HG03064 (cell line): ENCODE results near the gene TAS2R41.
A peak's percentile ranks its signal among the peaks of the same experiment; 100 is the strongest.

Experiments used
- ATAC-seq: cut with Tn5 transposase; IDR thresholded peaks from one replicate; pipeline ENCODE4 v1.9.1; 2021; ENCODE audit warnings: low read depth; ENCODE audit not compliant: unreplicated experiment

The TAS2R41 gene, protein sequence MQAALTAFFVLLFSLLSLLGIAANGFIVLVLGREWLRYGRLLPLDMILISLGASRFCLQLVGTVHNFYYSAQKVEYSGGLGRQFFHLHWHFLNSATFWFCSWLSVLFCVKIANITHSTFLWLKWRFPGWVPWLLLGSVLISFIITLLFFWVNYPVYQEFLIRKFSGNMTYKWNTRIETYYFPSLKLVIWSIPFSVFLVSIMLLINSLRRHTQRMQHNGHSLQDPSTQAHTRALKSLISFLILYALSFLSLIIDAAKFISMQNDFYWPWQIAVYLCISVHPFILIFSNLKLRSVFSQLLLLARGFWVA

GRCh38 chr7:143477501-143478150 is at the start of gene TAS2R41:
Gene TAS2R41, plus strand, starts transcription at chr7:143477873. Its CDS starts 0 bp downstream, at chr7:143477873.
- ATAC-seq: no peak

GRCh38 chr7:143429770-143430698 is 47.6 kb upstream of the TAS2R41 start:
- ATAC-seq: no peak

DNA sequence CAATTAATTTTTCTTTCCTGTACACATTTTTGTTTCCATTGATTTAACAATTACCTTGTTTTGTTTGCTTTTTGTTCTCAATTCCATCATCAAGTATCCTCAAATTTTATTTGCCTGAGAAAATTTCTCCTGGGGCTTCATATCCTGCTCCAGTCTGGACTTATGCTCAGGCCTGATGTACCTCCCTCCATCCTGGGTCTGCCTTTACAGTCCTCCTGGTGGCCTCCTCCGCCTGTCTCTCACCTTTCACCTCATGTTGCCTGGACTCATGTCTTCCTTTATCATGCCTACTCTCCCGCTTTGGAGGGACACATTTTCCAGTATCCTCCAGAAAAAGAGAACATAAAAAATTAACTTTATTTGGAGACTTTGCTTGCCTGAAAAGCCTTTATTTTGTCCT is 46.6 kb upstream of the TAS2R41 start:
- ATAC-seq: no peak

- no peak for ATAC-seq
Measured at GRCh38 chr7:143433759-143434158, 43.9 kb upstream of the TAS2R41 start.

DNA sequence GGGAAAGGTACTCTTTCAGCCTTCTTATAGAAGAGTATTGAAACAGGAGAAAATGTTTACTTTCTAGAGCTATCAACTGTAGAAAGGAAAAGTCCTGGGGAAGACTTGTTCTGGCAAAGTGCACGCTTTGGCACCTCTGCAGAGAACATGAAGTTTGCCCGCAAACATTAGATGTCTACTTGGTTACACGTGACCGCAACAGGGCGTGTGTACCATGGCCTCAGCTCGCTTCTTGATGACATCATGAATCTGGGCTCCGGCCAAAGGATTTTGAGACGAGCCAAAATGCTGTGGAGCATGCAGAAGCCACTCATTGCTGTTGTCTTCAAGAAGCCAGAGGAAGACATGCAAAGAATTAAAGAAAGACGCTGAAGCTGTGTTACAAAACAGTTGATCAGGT is 43.0 kb upstream of the TAS2R41 start:
- no peak for ATAC-seq

DNA sequence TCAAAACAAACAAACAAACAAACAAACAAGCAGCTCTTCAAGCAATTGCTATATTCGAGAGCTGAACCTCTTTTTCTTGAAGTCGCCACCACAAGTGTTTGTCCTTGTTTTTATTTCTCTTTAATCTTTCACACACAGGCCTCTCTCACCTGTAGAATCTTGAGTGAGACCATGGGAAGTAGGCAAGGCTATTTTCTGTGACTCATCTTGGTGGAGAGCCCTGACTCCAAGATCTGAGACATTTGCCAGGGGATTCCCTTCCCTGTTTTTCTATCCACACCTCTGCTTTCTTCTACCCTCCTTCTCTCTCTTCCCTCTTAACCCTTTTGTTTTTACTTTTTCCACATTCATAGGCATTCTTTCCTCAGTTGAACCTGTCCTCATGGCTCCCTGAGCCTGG is 42.4 kb upstream of the TAS2R41 start:
- no peak for ATAC-seq

DNA sequence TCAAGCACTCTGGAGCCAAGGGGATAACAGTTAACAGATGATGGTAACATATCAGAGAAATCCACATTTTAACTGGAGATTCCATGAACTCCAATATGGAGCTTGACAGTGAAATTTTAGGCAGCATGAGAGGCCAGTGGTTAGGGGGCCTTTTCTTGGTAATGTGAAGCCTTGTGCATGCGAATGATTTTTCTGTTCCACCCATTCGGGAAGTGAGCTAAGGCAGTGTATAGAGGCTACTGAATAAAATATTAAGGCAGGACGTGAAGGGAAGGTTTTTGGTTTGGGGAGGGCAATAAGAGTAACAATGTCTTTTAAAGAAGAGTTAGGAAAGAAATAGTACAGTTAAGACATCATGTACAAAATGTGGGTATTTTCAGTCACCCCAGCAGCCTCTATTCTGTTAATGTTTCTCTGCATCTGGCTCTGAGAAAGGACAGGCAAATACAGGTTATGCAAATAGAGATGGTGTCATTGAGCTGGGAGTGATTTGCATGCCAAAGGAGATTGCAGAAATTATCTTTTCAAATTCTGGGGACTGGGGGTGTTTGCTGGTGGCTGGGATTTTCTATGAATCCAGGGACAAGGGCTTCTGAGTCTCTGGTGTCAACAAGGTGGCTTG is 41.2 kb upstream of the TAS2R41 start:
- ATAC-seq: peak; percentile 72

DNA sequence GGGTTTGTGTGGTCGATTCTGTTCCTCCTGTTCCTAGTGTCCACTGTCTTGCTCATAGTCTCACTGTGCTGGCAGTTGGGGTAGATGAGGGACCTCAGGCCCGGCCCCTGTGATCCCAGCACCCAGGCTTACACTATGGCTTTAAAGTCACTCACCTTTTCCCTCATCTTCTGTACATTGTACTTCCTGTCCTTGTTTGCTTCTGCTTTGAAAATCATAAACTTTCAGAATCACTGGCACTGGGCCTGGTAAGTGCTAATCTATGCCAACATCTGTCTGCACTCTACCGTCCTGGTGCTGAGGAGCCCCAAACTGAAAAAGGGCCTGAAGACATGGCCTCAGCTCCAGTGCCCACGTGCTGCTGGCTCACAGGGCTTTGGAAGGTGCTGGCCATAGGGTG is 40.1 kb upstream of the TAS2R41 start:
- ATAC-seq: peak; percentile 48

DNA sequence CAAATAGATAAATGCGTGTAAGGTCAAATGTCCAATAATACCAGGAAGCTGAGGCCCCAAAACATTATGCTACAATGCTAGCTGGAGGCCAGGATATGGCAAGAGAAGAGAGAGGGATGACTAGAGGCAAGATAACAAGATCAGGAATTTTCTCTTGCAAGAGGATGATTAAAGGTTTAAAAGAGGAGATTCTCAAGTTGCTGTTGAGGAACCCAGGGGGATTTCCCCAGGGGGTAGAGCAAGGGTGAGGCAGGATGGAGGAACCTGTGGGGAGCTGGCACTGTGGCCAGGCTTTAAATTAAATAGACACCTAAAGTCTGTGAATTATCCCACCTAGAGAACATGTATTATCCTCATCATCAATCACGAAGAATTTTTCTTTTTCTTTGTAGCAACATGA is 37.8 kb upstream of the TAS2R41 start:
- ATAC-seq: no peak

GRCh38 chr7:143443153-143443552 is 34.5 kb upstream of the TAS2R41 start, which contains the start of gene TAS2R60:
Gene TAS2R60, plus strand, starts transcription at chr7:143443453. Its CDS starts 0 bp downstream, at chr7:143443453.
- ATAC-seq: no peak

DNA sequence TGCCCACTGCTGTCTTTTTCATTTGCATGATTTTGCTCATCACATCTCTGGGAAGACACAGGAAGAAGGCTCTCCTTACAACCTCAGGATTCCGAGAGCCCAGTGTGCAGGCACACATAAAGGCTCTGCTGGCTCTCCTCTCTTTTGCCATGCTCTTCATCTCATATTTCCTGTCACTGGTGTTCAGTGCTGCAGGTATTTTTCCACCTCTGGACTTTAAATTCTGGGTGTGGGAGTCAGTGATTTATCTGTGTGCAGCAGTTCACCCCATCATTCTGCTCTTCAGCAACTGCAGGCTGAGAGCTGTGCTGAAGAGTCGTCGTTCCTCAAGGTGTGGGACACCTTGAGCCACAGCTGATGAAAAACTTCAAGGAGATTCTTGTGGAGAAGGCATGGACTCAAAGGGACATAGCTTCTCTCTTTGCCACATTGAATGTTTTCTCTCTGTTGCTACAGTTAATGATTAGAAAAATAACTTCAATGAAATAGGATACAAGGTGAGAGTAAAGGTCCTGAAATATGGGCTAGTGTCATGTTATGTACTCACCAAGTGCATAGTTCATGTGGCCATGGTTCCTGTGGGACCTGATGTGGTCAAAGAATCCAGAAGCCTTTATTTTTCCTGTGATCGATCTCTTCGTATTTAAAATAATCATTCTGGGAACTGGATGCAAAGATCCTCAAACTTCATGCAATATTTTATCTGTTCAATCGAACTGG is 33.5 kb upstream of the TAS2R41 start:
- ATAC-seq: no peak

- no peak for ATAC-seq
Measured at GRCh38 chr7:143444785-143445184, 32.9 kb upstream of the TAS2R41 start.

DNA sequence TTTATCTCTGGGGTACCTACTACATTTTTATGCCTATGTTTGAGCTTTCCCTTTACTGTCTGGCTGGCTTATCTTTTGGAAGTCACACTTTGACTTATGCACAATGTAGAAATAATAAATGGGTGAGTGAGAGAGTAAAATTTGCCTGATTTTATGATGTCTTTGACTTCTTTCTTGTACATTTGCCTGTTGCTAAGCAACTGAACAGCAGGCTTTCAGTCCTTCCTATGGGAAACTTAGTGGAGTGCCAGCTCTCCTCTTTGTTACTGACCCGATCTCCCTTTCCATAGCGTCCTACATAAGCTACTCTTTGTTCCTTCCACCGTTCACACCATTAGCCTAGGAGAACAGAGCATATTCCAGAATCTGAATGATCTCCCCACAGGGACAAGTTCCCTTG is 30.2 kb upstream of the TAS2R41 start:
- ATAC-seq: no peak

- no peak for ATAC-seq
Measured at GRCh38 chr7:143448429-143448828, 29.2 kb upstream of the TAS2R41 start.

GRCh38 chr7:143449793-143450192 is 27.9 kb upstream of the TAS2R41 start:
- no peak for ATAC-seq

DNA sequence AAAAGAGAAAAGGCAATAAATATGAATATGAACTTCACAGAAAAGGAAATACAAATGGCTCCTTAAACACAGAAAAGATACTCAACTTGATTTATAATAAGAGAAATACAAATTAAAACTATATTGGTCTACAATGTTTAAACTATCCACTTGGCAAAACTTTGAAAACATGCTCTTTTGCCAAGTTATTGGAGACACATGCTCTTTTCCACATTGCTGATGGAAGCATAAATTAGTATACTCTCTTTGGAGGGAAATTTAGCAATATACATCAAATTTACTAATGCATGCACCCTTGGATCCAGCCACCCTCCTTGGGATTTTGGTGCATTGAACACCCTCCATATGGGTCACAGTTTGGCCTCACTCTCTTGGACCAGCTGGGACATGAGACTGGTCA is 26.6 kb upstream of the TAS2R41 start:
- ATAC-seq: no peak

DNA sequence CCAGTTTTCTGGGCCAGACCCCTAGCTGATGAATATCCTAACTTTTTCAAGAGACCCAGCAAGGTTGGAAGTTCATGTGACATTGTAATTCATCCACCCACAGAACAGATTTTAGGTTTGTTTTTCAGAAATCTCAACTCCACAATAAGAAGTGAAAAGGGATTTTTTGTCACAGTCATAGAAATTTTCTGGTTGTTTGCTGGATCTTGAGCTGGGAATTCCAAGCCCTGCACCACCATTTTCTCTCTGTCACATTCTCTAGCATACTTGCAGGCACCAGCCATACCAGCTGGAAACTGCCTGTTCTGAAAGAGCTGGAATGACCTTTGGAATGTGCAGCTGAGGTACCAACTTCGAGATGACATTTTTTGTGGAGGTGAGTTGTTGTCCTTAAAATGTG is 25.9 kb upstream of the TAS2R41 start:
- no peak for ATAC-seq

DNA sequence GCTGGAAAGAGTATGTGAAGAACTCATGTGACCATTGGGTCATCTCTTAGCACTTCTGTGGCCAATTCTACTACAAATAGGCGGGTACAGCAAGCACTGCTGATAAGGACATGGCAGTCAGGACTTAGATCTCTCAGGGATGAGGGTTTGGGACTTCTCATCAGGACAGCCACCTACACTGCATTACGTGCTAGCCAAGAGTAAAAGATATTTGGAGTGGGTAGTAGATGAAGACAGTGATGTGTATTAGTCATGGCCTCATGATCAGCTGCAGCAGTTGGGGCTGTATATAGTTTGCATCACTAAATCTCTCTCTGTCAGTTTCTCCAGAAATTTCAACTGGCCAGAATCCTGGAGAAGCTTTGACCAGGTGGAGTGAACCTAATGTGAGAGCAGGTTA is 25.2 kb upstream of the TAS2R41 start:
- ATAC-seq: no peak

GRCh38 chr7:143454091-143454680 is 23.5 kb upstream of the TAS2R41 start:
- no peak for ATAC-seq

GRCh38 chr7:143455491-143455890 is 22.2 kb upstream of the TAS2R41 start:
- ATAC-seq: no peak
